CD4-positive, alpha-beta memory T cell (primary cell): Measurements from ENCODE around the gene EVA1B. TPM values are rescaled to one million over a fixed set of nuclear protein-coding genes. Genes with fewer than 3 reads are reported as not detected.

Source experiments
- CTCF ChIA-PET: fragments of 350-600 bp; sonication (Branson Sonifier 250); formaldehyde crosslinking; loops from one replicate; lab custom pipeline; 2021; ENCODE audit warnings: inconsistent platforms; ENCODE audit not compliant: partially characterized antibody; lab: Charles Lee
- POLR2A ChIA-PET: fragments of 350-600 bp; sonication (Branson Sonifier 250); formaldehyde crosslinking; loops from one replicate; lab custom pipeline; 2021; ENCODE audit not compliant: partially characterized antibody; lab: Charles Lee
- DNase-seq, 5 donors: peaks; one replicate each; pipeline versions ENCODE4 v3.0.0 to v3.0.0-alpha.2; 2020 to 2022; ENCODE audit warnings: mixed read lengths in 1 of 5
- H3K27ac ChIP-seq: one replicate; pipeline ENCODE4 v1.7.0; 2013; ENCODE audit warnings: low read depth, low read length
- H3K27me3 ChIP-seq: 2 replicates; pipeline ENCODE4 v1.7.0; 2013; ENCODE audit warnings: mild to moderate bottlenecking, low read length, moderate library complexity; ENCODE audit not compliant: insufficient read depth
- H3K36me3 ChIP-seq: 2 replicates; pipeline ENCODE4 v1.7.0; 2013; ENCODE audit warnings: mild to moderate bottlenecking, low read length, moderate library complexity; ENCODE audit not compliant: insufficient read depth
- H3K4me1 ChIP-seq: 2 replicates; pipeline ENCODE4 v1.7.0; 2013; ENCODE audit warnings: mild to moderate bottlenecking, low read length, moderate library complexity; ENCODE audit not compliant: insufficient read depth
- H3K4me3 ChIP-seq, 2 donors: one replicate each; pipeline ENCODE4 v1.7.0; 2013; ENCODE audit warnings: low read length in 2 of 2, mild to moderate bottlenecking in 1 of 2
- H3K9me3 ChIP-seq, 2 donors: one replicate each; pipeline ENCODE4 v1.7.0; 2013; ENCODE audit warnings: low read length in 2 of 2, control low read depth in 1 of 2; ENCODE audit not compliant: control insufficient read depth in 1 of 2
- H3K27ac Mint-ChIP-seq, 7 donors: one replicate each; pipeline ENCODE4 v1.8.0; 2020 to 2021; ENCODE audit warnings: mixed read lengths in 7 of 7, mild to moderate bottlenecking in 6 of 7, inconsistent platforms in 3 of 7, moderate library complexity in 3 of 7
- H3K27me3 Mint-ChIP-seq, 2 donors: one replicate each; pipeline ENCODE4 v1.8.0; 2020 to 2021; ENCODE audit warnings: mixed read lengths in 2 of 2
- H3K36me3 Mint-ChIP-seq, 2 donors: one replicate each; pipeline ENCODE4 v1.8.0; 2020 to 2021; ENCODE audit warnings: mixed read lengths in 2 of 2, inconsistent platforms in 1 of 2, mild to moderate bottlenecking in 1 of 2
- H3K4me1 Mint-ChIP-seq, 4 donors: one replicate each; pipeline ENCODE4 v1.8.0; 2020 to 2021; ENCODE audit warnings: mixed read lengths in 4 of 4, mild to moderate bottlenecking in 1 of 4
- H3K4me3 Mint-ChIP-seq, 8 donors: one replicate each; pipeline ENCODE4 v1.8.0; 2020 to 2021; ENCODE audit warnings: mixed read lengths in 8 of 8, mild to moderate bottlenecking in 7 of 8, moderate library complexity in 6 of 8, inconsistent platforms in 3 of 8
- H3K9me3 Mint-ChIP-seq, 8 donors: one replicate each; pipeline ENCODE4 v1.8.0; 2020 to 2021; ENCODE audit warnings: mixed read lengths in 8 of 8, mild to moderate bottlenecking in 5 of 8, inconsistent platforms in 3 of 8, moderate library complexity in 1 of 8
- intact Hi-C: fragments of 100-400 bp; cut with micrococcal nuclease; formaldehyde crosslinking; loops from one replicate; pipeline ENCODE4 v1.15.1; 2023
- polyA plus RNA-seq, 2 donors: library from polyadenylated mRNA; unstranded; fragments of 300-500 nt; fragmentation: Illumina TruSeq; gene quantifications; one replicate each; pipeline ENCODE4 v1.2.3, GENCODE V29; 2021
- total RNA-seq, 2 experiments: library from RNA; stranded (reverse); gene quantifications; one replicate each; pipeline ENCODE4 v1.2.3, GENCODE V29; 2021

Gene EVA1B
- total and polyA plus RNA-seq, 4 experiments from 2014 or later = 5.2 to 8.1 (median 6.8) TPM

DNA sequence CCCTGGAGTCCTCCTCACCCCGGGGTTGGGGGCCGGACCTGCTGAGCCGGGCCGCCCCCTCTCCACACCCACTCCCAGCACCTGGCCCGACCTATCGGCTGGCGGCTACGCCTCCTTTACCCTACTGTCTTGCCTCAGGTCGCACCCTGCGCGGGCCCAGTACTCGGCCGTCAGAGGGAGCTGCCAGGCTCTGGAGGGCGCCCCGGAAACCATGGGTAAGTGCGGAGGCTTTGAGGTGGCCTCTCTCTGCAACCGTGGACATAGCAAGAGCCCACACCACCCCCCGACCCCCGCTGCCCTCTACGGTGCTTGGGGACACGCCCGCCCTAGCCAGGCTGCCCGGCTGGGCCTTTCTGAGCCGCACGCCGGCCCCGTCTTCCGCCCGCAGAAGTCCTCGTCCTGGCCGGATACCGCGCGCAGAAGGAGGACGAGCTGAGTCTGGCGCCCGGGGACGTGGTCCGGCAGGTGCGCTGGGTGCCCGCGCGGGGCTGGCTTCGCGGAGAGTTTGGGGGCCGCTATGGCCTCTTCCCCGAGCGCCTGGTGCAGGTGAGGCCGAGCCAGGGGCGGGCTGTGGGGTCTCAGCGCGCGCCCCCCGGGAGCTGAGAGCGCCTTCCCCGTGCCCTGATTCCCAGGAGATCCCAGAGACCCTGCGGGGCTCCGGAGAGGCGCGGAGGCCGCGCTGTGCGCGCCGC is 17.1 kb downstream of the EVA1B start, which contains the start of gene SH3D21:
Gene SH3D21 (plus strand): TSS at position 159 of the 692 bp plus-strand sequence. CDS start 53 bp downstream, at position 212.
- intact Hi-C loops = loop anchor here (1.0 to 2.0 kb wide), 3 partner anchors 14 to 80 kb away; no protein-coding TSS in a partner anchor
- Histone ChIP-seq H3K27ac (peak within 1 kb of the TSS; percentile 73), H3K4me3 (peak within 1 kb of the TSS; percentile 77 to 81), H3K9me3 (no peaks in the 10 kb centered on the region), H3K27me3 (no peaks in the 10 kb centered on the region), H3K36me3 (peaks cover 23% of the 10 kb centered on the region), H3K4me1 (peaks cover 23% of the 10 kb centered on the region)
- peak within 1 kb of the TSS; percentile 74 to 96 (median 92) for H3K27ac Mint-ChIP-seq
- peaks cover 19 to 31% of the 10 kb centered on the region in 2 donors for H3K36me3 Mint-ChIP-seq
- ChIA-PET CTCF (interaction anchor here (0.8 to 2.3 kb wide), 16 partner anchors 12 to 157 kb away, joined by 3 to 12 read pairs (median 4); partner anchors contain the start of genes EVA1B, LSM10 and TRAPPC3), POLR2A (interaction anchor here (0.6 to 2.7 kb wide), 17 partner anchors 8 to 158 kb away, joined by 3 to 40 read pairs (median 4); partner anchors contain the start of genes EVA1B, MRPS15, STK40 and THRAP3)
- DNase-seq = peak; percentile 40 to 61 (median 50)
- no peaks in the 10 kb centered on the region for H3K9me3 Mint-ChIP-seq
- peaks cover 5 to 21% (median 11%) of the 10 kb centered on the region in 4 donors for H3K4me1 Mint-ChIP-seq
- H3K4me3 Mint-ChIP-seq = peak within 1 kb of the TSS; percentile 91 to 99 (median 94)
- H3K27me3 Mint-ChIP-seq = no peaks in the 10 kb centered on the region

DNA sequence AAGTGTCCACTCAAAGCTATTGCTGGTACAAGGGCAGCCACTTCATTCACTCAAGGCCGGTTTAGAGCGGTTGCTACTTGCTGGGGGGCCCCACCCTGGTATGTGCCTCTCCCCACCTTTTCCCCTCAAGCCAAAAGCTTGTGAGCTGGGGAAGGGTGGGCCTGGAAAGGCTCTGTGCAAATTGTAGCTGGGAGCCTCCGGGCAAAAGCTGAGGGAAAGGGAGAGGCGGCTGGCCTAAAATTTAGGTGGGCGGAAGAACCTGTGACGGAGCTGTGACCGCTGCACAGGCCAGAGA is 17.6 kb downstream of the EVA1B start:
- no peaks in the 10 kb centered on the region for H3K9me3 ChIP-seq
- peak overlapping the region; percentile 73 for H3K27ac ChIP-seq
- H3K4me1 Mint-ChIP-seq = peaks cover 5 to 21% (median 11%) of the 10 kb centered on the region in 4 donors
- H3K36me3 Mint-ChIP-seq = peaks cover 23 to 36% of the 10 kb centered on the region in 2 donors
- no peaks in the 10 kb centered on the region for H3K27me3 ChIP-seq
- peak overlapping the region in 6 of 7 donors; percentile 31 to 82 (median 68) for H3K27ac Mint-ChIP-seq
- ChIA-PET POLR2A (interaction anchor here (1.0 to 2.7 kb wide), 10 partner anchors 8 to 158 kb away, joined by 3 to 40 read pairs (median 6); partner anchors contain the start of genes EVA1B, MRPS15, THRAP3 and TRAPPC3), CTCF (interaction anchor here (0.9 to 2.3 kb wide), 11 partner anchors 12 to 156 kb away, joined by 3 to 12 read pairs (median 4); partner anchors contain the start of genes LSM10 and TRAPPC3)
- no peak overlapping the region for H3K4me3 ChIP-seq
- peaks cover 28% of the 10 kb centered on the region for H3K36me3 ChIP-seq
- intact Hi-C loops = loop anchor here (1.0 to 2.0 kb wide), 3 partner anchors 15 to 80 kb away; no protein-coding TSS in a partner anchor
- peak overlapping the region; percentile 17 to 99 (median 74) for H3K4me3 Mint-ChIP-seq
- peaks cover 23% of the 10 kb centered on the region for H3K4me1 ChIP-seq
- DNase-seq = no peak
- H3K27me3 Mint-ChIP-seq = no peaks in the 10 kb centered on the region
- no peaks in the 10 kb centered on the region for H3K9me3 Mint-ChIP-seq

DNA sequence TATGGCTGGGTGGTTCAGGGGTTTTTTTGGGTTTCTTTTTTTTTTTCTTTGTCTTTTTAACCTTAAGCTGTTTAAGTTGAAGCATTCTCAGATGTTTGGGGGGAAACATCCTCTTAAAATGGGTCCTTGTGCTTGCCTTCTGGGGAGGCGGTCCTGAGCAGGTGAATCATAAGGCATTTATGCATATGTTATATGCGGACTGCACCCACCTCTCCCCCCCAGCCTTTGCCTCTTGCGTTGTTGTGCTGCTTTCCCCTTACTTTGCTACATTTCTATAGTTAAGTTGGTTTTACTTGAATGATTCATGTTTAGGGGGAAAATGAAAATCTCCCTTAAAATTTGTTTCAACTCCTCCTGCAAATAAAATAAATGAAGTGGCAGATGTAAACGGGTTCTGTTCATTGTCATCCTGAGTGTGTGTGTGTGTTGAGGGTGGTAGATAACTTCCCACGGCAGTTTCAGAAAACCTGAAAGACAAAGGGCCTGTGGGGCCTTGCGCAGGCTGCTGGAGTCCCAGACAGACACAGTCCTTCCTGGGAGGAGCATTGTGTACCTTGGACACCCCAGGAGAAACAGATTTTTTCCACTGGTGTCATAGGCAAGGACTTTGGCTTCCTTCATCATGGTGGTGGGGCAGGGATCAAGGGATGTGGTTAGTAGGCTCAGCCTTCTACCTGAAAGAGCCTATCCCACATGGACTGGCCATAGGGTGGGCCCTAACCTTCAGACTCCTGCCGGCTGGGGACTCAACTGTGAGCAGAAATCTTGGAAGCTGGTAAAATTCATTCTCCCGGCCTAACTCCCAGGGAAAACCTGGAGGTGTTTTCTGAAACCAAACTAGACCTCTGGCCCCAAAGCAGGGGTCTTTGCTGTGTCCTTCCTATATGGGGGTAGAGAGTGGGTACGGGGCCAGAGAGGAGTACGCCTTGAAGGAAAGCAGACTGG is 18.2 kb downstream of the EVA1B start:
- intact Hi-C loops = no loop called here
- no peak for DNase-seq
- H3K27me3 Mint-ChIP-seq = no peaks in the 10 kb centered on the region
- CTCF ChIA-PET = interaction anchor here (0.9 to 2.3 kb wide), 11 partner anchors 11 to 156 kb away, joined by 3 to 12 read pairs (median 4); partner anchors contain the start of gene TRAPPC3
- peaks cover 5 to 21% (median 11%) of the 10 kb centered on the region in 4 donors for H3K4me1 Mint-ChIP-seq
- H3K9me3 ChIP-seq = no peaks in the 10 kb centered on the region
- H3K27ac Mint-ChIP-seq = peak overlapping the region in 6 of 7 donors; percentile 31 to 82 (median 68)
- H3K36me3 ChIP-seq = peaks cover 35% of the 10 kb centered on the region
- H3K9me3 Mint-ChIP-seq = no peaks in the 10 kb centered on the region
- H3K27ac ChIP-seq = peak overlapping the region; percentile 73
- peaks cover 23% of the 10 kb centered on the region for H3K4me1 ChIP-seq
- no peaks in the 10 kb centered on the region for H3K27me3 ChIP-seq
- H3K4me3 Mint-ChIP-seq = peak overlapping the region; percentile 17 to 99 (median 74)
- peaks cover 27 to 42% of the 10 kb centered on the region in 2 donors for H3K36me3 Mint-ChIP-seq
- no peak overlapping the region for H3K4me3 ChIP-seq
- POLR2A ChIA-PET = interaction anchor here (1.0 to 2.7 kb wide), 7 partner anchors 16 to 159 kb away, joined by 3 to 40 read pairs (median 11); partner anchors contain the start of genes EVA1B, MRPS15, THRAP3 and TRAPPC3

DNA sequence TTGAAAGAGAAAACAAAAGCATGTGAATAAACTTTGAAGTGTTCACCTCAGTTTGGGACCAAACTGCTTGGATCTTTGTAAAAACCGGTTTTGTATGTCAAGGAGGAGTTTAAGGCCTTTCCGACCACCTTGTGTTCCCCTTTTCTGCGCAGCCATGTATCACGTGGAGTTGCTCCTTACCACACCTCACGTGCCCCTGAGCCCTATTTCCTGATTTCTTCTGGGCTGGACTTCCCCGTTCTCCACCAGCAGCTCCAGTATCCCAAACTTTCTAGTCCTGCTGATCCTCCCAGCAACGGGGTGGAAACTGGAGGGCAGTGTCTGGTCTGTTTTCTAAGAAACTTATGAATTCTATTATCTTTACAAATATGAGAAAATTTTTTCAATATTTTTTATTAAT is 18.9 kb downstream of the EVA1B start:
- peaks cover 31 to 49% of the 10 kb centered on the region in 2 donors for H3K36me3 Mint-ChIP-seq
- Histone ChIP-seq H3K4me3 (no peak overlapping the region), H3K9me3 (no peaks in the 10 kb centered on the region), H3K4me1 (peaks cover 23% of the 10 kb centered on the region), H3K27ac (no peak overlapping the region), H3K27me3 (no peaks in the 10 kb centered on the region), H3K36me3 (peaks cover 39% of the 10 kb centered on the region)
- no peaks in the 10 kb centered on the region for H3K27me3 Mint-ChIP-seq
- ChIA-PET POLR2A (interaction anchor here (0.8 kb wide), 1 partner anchor 11 kb away, joined by 3 read pairs; no protein-coding TSS in a partner anchor), CTCF (interaction anchor here (0.8 to 1.5 kb wide), 2 partner anchors 19 to 64 kb away, joined by 4 to 7 read pairs; no protein-coding TSS in a partner anchor)
- no peak overlapping the region for H3K4me3 Mint-ChIP-seq
- no peaks in the 10 kb centered on the region for H3K9me3 Mint-ChIP-seq
- H3K27ac Mint-ChIP-seq = peak overlapping the region in 2 of 7 donors; percentile 74 to 82
- H3K4me1 Mint-ChIP-seq = peaks cover 8 to 26% (median 13%) of the 10 kb centered on the region in 4 donors
- intact Hi-C loops = no loop called here
- no peak for DNase-seq

DNA sequence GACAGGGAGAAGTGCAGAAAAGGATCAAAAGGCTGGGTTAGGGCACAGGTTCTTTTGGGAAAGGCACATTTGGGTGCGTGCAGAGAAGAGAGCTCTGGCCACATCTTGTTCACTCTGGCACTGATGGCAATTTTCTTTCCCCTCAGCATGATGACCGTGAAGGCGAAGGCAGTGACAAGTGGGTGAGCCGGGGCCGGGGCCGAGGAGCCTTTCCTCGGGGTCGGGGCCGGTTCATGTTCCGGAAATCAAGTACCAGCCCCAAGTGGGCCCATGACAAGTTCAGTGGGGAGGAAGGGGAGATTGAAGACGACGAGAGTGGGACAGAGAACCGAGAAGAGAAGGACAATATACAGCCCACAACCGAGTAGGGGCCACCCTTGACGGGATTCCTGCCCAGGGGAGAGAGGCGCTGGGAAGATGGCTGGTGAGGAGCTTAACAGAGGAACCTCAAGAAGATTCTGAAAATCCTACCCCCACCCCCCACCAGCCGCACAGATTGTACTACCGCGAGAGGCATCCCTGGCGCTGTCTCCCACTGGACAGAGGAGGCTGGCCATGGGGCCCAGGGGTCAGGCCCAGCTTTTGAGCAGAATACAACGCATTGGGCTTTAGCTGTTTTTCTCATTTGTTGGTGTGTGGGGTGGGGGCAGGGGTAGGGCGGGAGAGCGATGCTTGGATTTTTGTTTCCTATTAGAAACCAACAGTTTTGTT is 19.6 kb downstream of the EVA1B start:
- POLR2A ChIA-PET = interaction anchor here (0.8 kb wide), 1 partner anchor 10 kb away, joined by 3 read pairs; no protein-coding TSS in a partner anchor
- Mint-ChIP-seq H3K27me3 (no peaks in the 10 kb centered on the region), H3K27ac (peak overlapping the region in 5 of 7 donors; percentile 4 to 77 (median 17)), H3K4me1 (peaks cover 8 to 26% (median 13%) of the 10 kb centered on the region in 4 donors), H3K4me3 (peak overlapping the region in 3 of 8 donors; percentile 4 to 41 (median 20)), H3K9me3 (no peaks in the 10 kb centered on the region), H3K36me3 (peaks cover 31 to 52% of the 10 kb centered on the region in 2 donors)
- intact Hi-C loops = no loop called here
- H3K9me3 ChIP-seq = no peaks in the 10 kb centered on the region
- H3K27ac ChIP-seq = no peak overlapping the region
- DNase-seq = no peak
- CTCF ChIA-PET = interaction anchor here (0.8 to 1.5 kb wide), 3 partner anchors 18 to 270 kb away, joined by 3 to 7 read pairs (median 4); no protein-coding TSS in a partner anchor
- no peak overlapping the region for H3K4me3 ChIP-seq
- H3K4me1 ChIP-seq = peaks cover 23% of the 10 kb centered on the region
- H3K36me3 ChIP-seq = peaks cover 39% of the 10 kb centered on the region
- no peaks in the 10 kb centered on the region for H3K27me3 ChIP-seq

DNA sequence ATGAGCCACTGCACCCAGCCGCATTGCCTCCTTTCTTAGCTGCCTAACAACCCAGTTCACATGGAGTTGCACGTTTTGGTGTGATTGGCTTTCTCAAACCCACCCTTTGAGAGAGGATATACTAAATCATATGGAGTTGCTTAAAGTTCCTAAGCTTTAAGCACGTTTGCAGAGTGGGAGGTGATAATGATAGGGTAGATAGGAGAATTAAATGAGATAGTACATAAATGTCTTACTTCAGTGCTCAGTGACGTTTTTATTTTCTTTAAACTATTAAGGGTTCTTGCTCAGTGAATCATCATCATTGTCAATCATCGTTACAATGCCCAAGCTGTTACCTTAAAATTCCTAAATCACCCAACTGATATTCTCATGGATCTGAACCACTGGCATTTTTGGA is 20.2 kb downstream of the EVA1B start:
- Histone ChIP-seq H3K4me1 (peaks cover 23% of the 10 kb centered on the region), H3K36me3 (peaks cover 39% of the 10 kb centered on the region), H3K9me3 (no peaks in the 10 kb centered on the region), H3K27me3 (no peaks in the 10 kb centered on the region), H3K27ac (no peak overlapping the region), H3K4me3 (no peak overlapping the region)
- POLR2A ChIA-PET = no interaction called here
- intact Hi-C loops = no loop called here
- Mint-ChIP-seq H3K36me3 (peaks cover 31 to 57% of the 10 kb centered on the region in 2 donors), H3K27ac (peak overlapping the region in 4 of 7 donors; percentile 4 to 77 (median 40)), H3K9me3 (no peaks in the 10 kb centered on the region), H3K27me3 (no peaks in the 10 kb centered on the region), H3K4me3 (no peak overlapping the region), H3K4me1 (peaks cover 8 to 26% (median 13%) of the 10 kb centered on the region in 4 donors)
- no peak for DNase-seq
- CTCF ChIA-PET = interaction anchor here (1.2 kb wide), 1 partner anchor 270 kb away, joined by 3 read pairs; no protein-coding TSS in a partner anchor
